SJSA1 (cell line): Measurements from ENCODE around the gene GBP1. TPM values are rescaled to one million over a fixed set of nuclear protein-coding genes. Genes with fewer than 3 reads are reported as not detected.
"Not testable (repeated sequence)": the region's sequence is repeated elsewhere in the genome, so short reads cannot be mapped to it uniquely, and the experiment has no call there.

ENCODE experiments used
- DNase-seq, 2 experiments: peaks; one replicate each; pipeline ENCODE4 v3.0.0-alpha.2; 2015 to 2020; ENCODE audit warnings: low spot score in 2 of 2, low read depth in 1 of 2
- H3K27ac ChIP-seq: fragments of 250-450 bp; sonication (Bioruptor Pico); 2 replicates; pipeline ENCODE4 v1.5.1; 2020; ENCODE audit warnings: mild to moderate bottlenecking, moderate library complexity
- H3K27me3 ChIP-seq: fragments of 250-450 bp; sonication (Bioruptor Pico); replicated peaks from 2 replicates; pipeline ENCODE4 v1.5.1; 2020; ENCODE audit warnings: mild to moderate bottlenecking, moderate library complexity
- H3K36me3 ChIP-seq: fragments of 250-450 bp; sonication (Bioruptor Pico); 2 replicates; pipeline ENCODE4 v1.5.1; 2020; ENCODE audit warnings: mild to moderate bottlenecking
- H3K4me1 ChIP-seq: fragments of 250-450 bp; sonication (Bioruptor Pico); replicated peaks from 2 replicates; pipeline ENCODE4 v1.6.1; 2021; ENCODE audit warnings: mild to moderate bottlenecking
- H3K4me3 ChIP-seq: fragments of 250-450 bp; sonication (Bioruptor Pico); 2 replicates; pipeline ENCODE4 v1.5.1; 2020; ENCODE audit warnings: mild to moderate bottlenecking
- H3K9me3 ChIP-seq: fragments of 250-450 bp; sonication (Bioruptor Pico); replicated peaks from 2 replicates; pipeline ENCODE4 v1.5.1; 2020; ENCODE audit warnings: mild to moderate bottlenecking
- total RNA-seq: library from RNA; depleted of rRNA; stranded (reverse); fragments of >200 nt; shearing (Covaris generic); gene quantifications from 2 replicates; pipeline ENCODE4 v1.2.3, GENCODE V29; 2014

The GBP1 gene
- total RNA-seq, 1 experiment from 2014 or later = 68.0 TPM

GRCh38 chr1:89081005-89081404 lies 16.0 kb upstream of the GBP1 start:
- Histone ChIP-seq H3K9me3 (no peaks in the 10 kb centered on the region), H3K4me3 (no peak overlapping the region), H3K27me3 (no peaks in the 10 kb centered on the region), H3K4me1 (no peaks in the 10 kb centered on the region), H3K27ac (no peak overlapping the region), H3K36me3 (no peaks in the 10 kb centered on the region)
- no peak for DNase-seq

- not testable (repeated sequence) for H3K36me3 ChIP-seq, H3K27ac ChIP-seq, DNase-seq, H3K4me1 ChIP-seq, H3K9me3 ChIP-seq, H3K4me3 ChIP-seq, H3K27me3 ChIP-seq
These were observed 15.1 kb upstream of the GBP1 start for GRCh38 chr1:89080068-89080467.

GRCh38 chr1:89072466-89073065 lies 7.6 kb upstream of the GBP1 start:
- not testable (repeated sequence) for DNase-seq

GRCh38 chr1:89070509-89070908 lies 5.5 kb upstream of the GBP1 start:
- peak in 1 of 2 experiments; percentile 12 for DNase-seq
- Histone ChIP-seq H3K4me1 (peaks cover 2% of the 10 kb centered on the region; the same call in 1 of the 2 replicates), H3K27ac (no peak overlapping the region), H3K36me3 (no peaks in the 10 kb centered on the region), H3K4me3 (peak overlapping the region; percentile 19), H3K27me3 (no peaks in the 10 kb centered on the region), H3K9me3 (no peaks in the 10 kb centered on the region)

More at GRCh38 chr1:89072466-89073065, 7.6 kb upstream of the GBP1 start:
- H3K27me3 ChIP-seq, H3K4me1 ChIP-seq, H3K36me3 ChIP-seq, H3K9me3 ChIP-seq, H3K27ac ChIP-seq, H3K4me3 ChIP-seq: not testable (repeated sequence)

- H3K27me3 ChIP-seq = no peaks in the 10 kb centered on the region
- DNase-seq = peak in 1 of 2 experiments; percentile 28
- no peaks in the 10 kb centered on the region for H3K9me3 ChIP-seq
- no peak overlapping the region for H3K27ac ChIP-seq
- H3K36me3 ChIP-seq = no peaks in the 10 kb centered on the region
- peaks cover 4% of the 10 kb centered on the region; the same call in 1 of the 2 replicates for H3K4me1 ChIP-seq
- peak overlapping the region; percentile 19 for H3K4me3 ChIP-seq
These were observed 4.9 kb upstream of the GBP1 start for GRCh38 chr1:89069951-89070350.

GRCh38 chr1:89068291-89068690 lies 3.3 kb upstream of the GBP1 start:
- no peaks in the 10 kb centered on the region for H3K27me3 ChIP-seq
- peaks cover 4% of the 10 kb centered on the region; the same call in 1 of the 2 replicates for H3K4me1 ChIP-seq
- H3K4me3 ChIP-seq = no peak overlapping the region
- no peaks in the 10 kb centered on the region for H3K9me3 ChIP-seq
- DNase-seq = no peak
- no peak overlapping the region for H3K27ac ChIP-seq
- no peaks in the 10 kb centered on the region for H3K36me3 ChIP-seq

- H3K27ac ChIP-seq = peak overlapping the region; percentile 43
- peaks cover 4% of the 10 kb centered on the region; the same call in 1 of the 2 replicates for H3K4me1 ChIP-seq
- no peaks in the 10 kb centered on the region for H3K27me3 ChIP-seq
- H3K36me3 ChIP-seq = peaks cover 16% of the 10 kb centered on the region; the same call in 1 of the 2 replicates
- H3K4me3 ChIP-seq = peak overlapping the region; percentile 36
- DNase-seq = peak in 1 of 2 experiments; percentile 34
- H3K9me3 ChIP-seq = no peaks in the 10 kb centered on the region
These were observed 376 bp downstream of the GBP1 start for GRCh38 chr1:89064632-89065031.

- DNase-seq = no peak
These were observed 1.9 kb downstream of the GBP1 start for GRCh38 chr1:89063094-89063493.

GRCh38 chr1:89060091-89060490 lies 4.9 kb downstream of the GBP1 start:
- no peaks in the 10 kb centered on the region for H3K9me3 ChIP-seq
- no peak for DNase-seq
- H3K36me3 ChIP-seq = peaks cover 47% of the 10 kb centered on the region
- H3K27me3 ChIP-seq = no peaks in the 10 kb centered on the region
- no peaks in the 10 kb centered on the region for H3K4me1 ChIP-seq
- no peak overlapping the region for H3K27ac ChIP-seq
- no peak overlapping the region for H3K4me3 ChIP-seq

More at GRCh38 chr1:89063094-89063493, 1.9 kb downstream of the GBP1 start:
- Histone ChIP-seq H3K27me3 (no peaks in the 10 kb centered on the region), H3K36me3 (peaks cover 26% of the 10 kb centered on the region), H3K27ac (no peak overlapping the region), H3K4me1 (peaks cover 4% of the 10 kb centered on the region; the same call in 1 of the 2 replicates), H3K9me3 (no peaks in the 10 kb centered on the region), H3K4me3 (no peak overlapping the region)

- H3K36me3 ChIP-seq = peaks cover 34% of the 10 kb centered on the region
- no peaks in the 10 kb centered on the region for H3K9me3 ChIP-seq
- no peak overlapping the region for H3K27ac ChIP-seq
- H3K4me3 ChIP-seq = no peak overlapping the region
- no peaks in the 10 kb centered on the region for H3K4me1 ChIP-seq
- H3K27me3 ChIP-seq = no peaks in the 10 kb centered on the region
- DNase-seq = no peak
These were observed 13.1 kb downstream of the GBP1 start for GRCh38 chr1:89051955-89052312.

- Histone ChIP-seq H3K9me3 (no peaks in the 10 kb centered on the region), H3K27me3 (no peaks in the 10 kb centered on the region), H3K4me1 (no peaks in the 10 kb centered on the region), H3K36me3 (peaks cover 31% of the 10 kb centered on the region), H3K4me3 (no peak overlapping the region), H3K27ac (no peak overlapping the region)
- no peak for DNase-seq
These were observed 13.6 kb downstream of the GBP1 start for GRCh38 chr1:89051300-89051954.

GRCh38 chr1:89050649-89051033 lies 14.4 kb downstream of the GBP1 start:
- DNase-seq = no peak
- Histone ChIP-seq H3K27me3 (no peaks in the 10 kb centered on the region), H3K9me3 (no peaks in the 10 kb centered on the region), H3K36me3 (peaks cover 25% of the 10 kb centered on the region), H3K27ac (no peak overlapping the region), H3K4me3 (no peak overlapping the region), H3K4me1 (no peaks in the 10 kb centered on the region)

- H3K27me3 ChIP-seq, H3K27ac ChIP-seq, H3K9me3 ChIP-seq, DNase-seq, H3K4me3 ChIP-seq, H3K4me1 ChIP-seq: not testable (repeated sequence)
- H3K36me3 ChIP-seq = peaks cover 24% of the 10 kb centered on the region
These were observed 14.9 kb downstream of the GBP1 start for GRCh38 chr1:89049901-89050648.

GRCh38 chr1:89049187-89049586 lies 15.8 kb downstream of the GBP1 start:
- H3K9me3 ChIP-seq, H3K4me3 ChIP-seq, H3K27ac ChIP-seq, H3K27me3 ChIP-seq, H3K4me1 ChIP-seq, DNase-seq: not testable (repeated sequence)
- H3K36me3 ChIP-seq = peaks cover 21% of the 10 kb centered on the region
